Left lung (tissue), 10 donors: ENCODE measurements around the gene ZNF516. TPM values are rescaled to one million over a fixed set of nuclear protein-coding genes. Genes with fewer than 3 reads are reported as not detected.
A peak's percentile ranks its signal among the peaks of the same experiment; 100 is the strongest.

Experiments used
- ATAC-seq: fragments of 200-7000 bp; cut with Tn5 transposase; one replicate; pipeline ENCODE4 v1.9.1; 2020; ENCODE audit warnings: moderate library complexity
- DNase-seq, 4 donors: peaks; one replicate each; pipeline ENCODE4 v3.0.0-alpha.2; 2013 to 2020
- H3K27ac ChIP-seq, 2 donors: fragments of 200-600 bp; sonication (generic) in 1 of 2; one replicate each; pipeline versions ENCODE4 v1.5.0 to v1.8.0; 2020 to 2021
- H3K27me3 ChIP-seq, 2 donors: fragments of 200-600 bp; sonication (generic) in 1 of 2; one replicate each; pipeline versions ENCODE4 v1.5.0 to v1.8.0; 2020 to 2021
- H3K36me3 ChIP-seq, 2 donors: fragments of 200-600 bp; sonication (generic) in 1 of 2; one replicate each; pipeline versions ENCODE4 v1.5.0 to v1.8.0; 2020 to 2021
- H3K4me1 ChIP-seq, 2 donors: fragments of 200-600 bp; one replicate each; pipeline ENCODE4 v1.8.0; 2021
- H3K4me3 ChIP-seq, 2 donors: fragments of 200-600 bp; sonication (generic) in 1 of 2; one replicate each; pipeline versions ENCODE4 v1.5.0 to v1.8.0; 2020 to 2021; ENCODE audit warnings: mild to moderate bottlenecking in 1 of 2
- H3K9me3 ChIP-seq, 2 donors: fragments of 200-600 bp; sonication (generic) in 1 of 2; one replicate each; pipeline versions ENCODE4 v1.5.0 to v1.8.0; 2020 to 2021
- intact Hi-C, 2 donors: fragments of 100-400 bp; cut with DNase I; formaldehyde crosslinking; loops; one replicate each; pipeline versions ENCODE4 v1.11.2 to v1.14.2; 2022
- polyA plus RNA-seq, 6 donors: library from polyadenylated mRNA; unstranded; fragments of 120-200 nt; gene quantifications; one replicate each; pipeline ENCODE4 v1.2.1, GENCODE V29; 2013; ENCODE audit not compliant: insufficient read length in 6 of 6
- total RNA-seq, 2 donors: library from RNA; stranded (reverse); fragmentation: NEBNext Ultra II Directional; extraction: Animal tissue kit (Norgen Biotek cat#: 25700); gene quantifications; one replicate each; pipeline ENCODE4 v1.2.1, GENCODE V29; 2021
- TF ChIP-seq, protein P1 (sequence below), 2 donors: fragments of 200-600 bp; sonication (generic) in 1 of 2; IDR thresholded peaks; one replicate each; pipeline versions ENCODE4 v1.5.0 to v1.8.0; 2021; ENCODE audit warnings: antibody characterized with exemption in 2 of 2
- donor health status: DM: no; HTN: yes; CAD: no.
- donor health status: DM: no; HTN: no; CAD: no.

The ZNF516 gene
- total and polyA plus RNA-seq, 8 donors = 33.9 to 51.2 (median 46.8) TPM

- Histone ChIP-seq H3K4me1 (peaks cover 0 to 9% of the 10 kb centered on the region in 2 donors), H3K4me3 (no peak overlapping the region), H3K36me3 (peaks cover 0 to 43% of the 10 kb centered on the region in 2 donors), H3K27ac (no peak overlapping the region), H3K9me3 (no peaks in the 10 kb centered on the region), H3K27me3 (no peaks in the 10 kb centered on the region)
- TF ChIP-seq, protein P1, sequence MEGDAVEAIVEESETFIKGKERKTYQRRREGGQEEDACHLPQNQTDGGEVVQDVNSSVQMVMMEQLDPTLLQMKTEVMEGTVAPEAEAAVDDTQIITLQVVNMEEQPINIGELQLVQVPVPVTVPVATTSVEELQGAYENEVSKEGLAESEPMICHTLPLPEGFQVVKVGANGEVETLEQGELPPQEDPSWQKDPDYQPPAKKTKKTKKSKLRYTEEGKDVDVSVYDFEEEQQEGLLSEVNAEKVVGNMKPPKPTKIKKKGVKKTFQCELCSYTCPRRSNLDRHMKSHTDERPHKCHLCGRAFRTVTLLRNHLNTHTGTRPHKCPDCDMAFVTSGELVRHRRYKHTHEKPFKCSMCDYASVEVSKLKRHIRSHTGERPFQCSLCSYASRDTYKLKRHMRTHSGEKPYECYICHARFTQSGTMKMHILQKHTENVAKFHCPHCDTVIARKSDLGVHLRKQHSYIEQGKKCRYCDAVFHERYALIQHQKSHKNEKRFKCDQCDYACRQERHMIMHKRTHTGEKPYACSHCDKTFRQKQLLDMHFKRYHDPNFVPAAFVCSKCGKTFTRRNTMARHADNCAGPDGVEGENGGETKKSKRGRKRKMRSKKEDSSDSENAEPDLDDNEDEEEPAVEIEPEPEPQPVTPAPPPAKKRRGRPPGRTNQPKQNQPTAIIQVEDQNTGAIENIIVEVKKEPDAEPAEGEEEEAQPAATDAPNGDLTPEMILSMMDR (IDR thresholded peaks at IDR 0.05) = no peak
- ATAC-seq = no peak
- DNase-seq = no peak
- intact Hi-C loops = no loop called here
Measured at GRCh38 chr18:76370201-76370600, 124.8 kb downstream of the ZNF516 start.

DNA sequence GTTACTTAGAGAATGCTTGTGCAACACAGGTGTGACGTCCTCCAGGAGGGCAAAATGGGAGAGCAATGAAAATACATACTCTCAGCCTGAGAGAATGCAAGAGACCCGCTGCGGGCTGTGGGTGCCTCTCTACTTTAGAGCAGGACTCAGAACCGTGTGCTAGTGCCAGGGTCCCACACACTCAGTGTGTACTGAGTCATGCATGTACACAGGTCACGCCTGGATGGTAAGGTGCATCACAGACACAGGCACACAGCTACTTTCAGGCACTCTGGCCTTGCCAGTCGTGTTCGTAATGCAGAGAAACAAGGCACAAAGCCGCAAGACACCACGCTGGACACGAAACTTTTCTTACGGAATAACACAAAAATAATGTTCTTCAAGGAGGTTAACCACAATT, 125.3 kb downstream of the ZNF516 start:
- H3K9me3 ChIP-seq = no peaks in the 10 kb centered on the region
- peaks cover 0 to 43% of the 10 kb centered on the region in 2 donors for H3K36me3 ChIP-seq
- TF ChIP-seq, protein P1 (IDR thresholded peaks at IDR 0.05) = no peak
- H3K4me1 ChIP-seq = peaks cover 0 to 5% of the 10 kb centered on the region in 2 donors
- H3K27ac ChIP-seq = no peak overlapping the region
- no peak overlapping the region for H3K4me3 ChIP-seq
- H3K27me3 ChIP-seq = no peaks in the 10 kb centered on the region
- DNase-seq (no peak), ATAC-seq (no peak)
- intact Hi-C loops = no loop called here

DNA sequence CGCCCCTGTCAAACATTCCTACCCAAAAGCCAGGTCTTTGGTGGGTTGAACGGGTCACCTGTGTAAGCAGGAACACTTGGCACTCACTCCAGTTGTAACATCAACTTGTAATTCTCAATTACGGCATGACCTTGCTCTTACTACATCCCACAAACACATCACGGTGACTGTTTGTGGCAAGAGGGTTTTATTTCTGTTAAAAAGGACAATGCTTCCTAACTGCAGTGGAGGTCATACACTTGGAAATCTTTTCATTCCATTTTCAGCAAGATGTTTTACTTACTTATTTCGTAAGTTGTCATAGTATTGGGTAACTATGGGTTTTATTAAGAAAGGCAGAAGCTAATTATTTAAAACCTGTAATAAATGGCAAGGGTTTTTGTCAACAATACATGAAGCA, 126.1 kb downstream of the ZNF516 start:
- no peak overlapping the region for H3K4me3 ChIP-seq
- TF ChIP-seq, protein P1 (IDR thresholded peaks at IDR 0.05) = no peak
- H3K9me3 ChIP-seq = no peaks in the 10 kb centered on the region
- H3K27me3 ChIP-seq = no peaks in the 10 kb centered on the region
- DNase-seq (no peak), ATAC-seq (peak; percentile 22)
- H3K4me1 ChIP-seq = no peaks in the 10 kb centered on the region
- no peak overlapping the region for H3K27ac ChIP-seq
- peaks cover 0 to 47% of the 10 kb centered on the region in 2 donors for H3K36me3 ChIP-seq
- intact Hi-C loops = no loop called here

DNA sequence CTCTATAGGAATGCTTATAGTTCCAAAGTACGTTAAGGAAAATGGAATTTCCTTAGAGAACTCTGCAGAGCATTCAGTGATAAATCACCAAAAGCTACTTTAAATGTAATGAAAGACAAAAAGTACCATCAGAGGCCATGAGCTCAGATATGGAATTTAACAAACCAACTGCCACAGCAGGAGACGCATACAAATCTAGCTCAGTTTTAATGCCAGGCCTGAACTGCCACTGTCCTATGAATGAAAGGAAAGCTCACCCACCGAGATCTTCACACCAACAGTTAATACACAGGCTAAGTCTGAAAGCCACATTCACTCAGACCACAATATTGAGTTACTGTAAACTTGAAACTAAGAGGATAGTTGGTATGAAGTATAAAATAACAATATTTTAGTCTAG, 126.8 kb downstream of the ZNF516 start:
- H3K4me1 ChIP-seq = no peaks in the 10 kb centered on the region
- intact Hi-C loops = no loop called here
- no peak for DNase-seq
- H3K4me3 ChIP-seq = no peak overlapping the region
- no peaks in the 10 kb centered on the region for H3K9me3 ChIP-seq
- H3K27ac ChIP-seq = no peak overlapping the region
- no peak for ATAC-seq
- H3K27me3 ChIP-seq = no peaks in the 10 kb centered on the region
- TF ChIP-seq, protein P1 (IDR thresholded peaks at IDR 0.05) = no peak
- peaks cover 0 to 54% of the 10 kb centered on the region in 2 donors for H3K36me3 ChIP-seq

DNA sequence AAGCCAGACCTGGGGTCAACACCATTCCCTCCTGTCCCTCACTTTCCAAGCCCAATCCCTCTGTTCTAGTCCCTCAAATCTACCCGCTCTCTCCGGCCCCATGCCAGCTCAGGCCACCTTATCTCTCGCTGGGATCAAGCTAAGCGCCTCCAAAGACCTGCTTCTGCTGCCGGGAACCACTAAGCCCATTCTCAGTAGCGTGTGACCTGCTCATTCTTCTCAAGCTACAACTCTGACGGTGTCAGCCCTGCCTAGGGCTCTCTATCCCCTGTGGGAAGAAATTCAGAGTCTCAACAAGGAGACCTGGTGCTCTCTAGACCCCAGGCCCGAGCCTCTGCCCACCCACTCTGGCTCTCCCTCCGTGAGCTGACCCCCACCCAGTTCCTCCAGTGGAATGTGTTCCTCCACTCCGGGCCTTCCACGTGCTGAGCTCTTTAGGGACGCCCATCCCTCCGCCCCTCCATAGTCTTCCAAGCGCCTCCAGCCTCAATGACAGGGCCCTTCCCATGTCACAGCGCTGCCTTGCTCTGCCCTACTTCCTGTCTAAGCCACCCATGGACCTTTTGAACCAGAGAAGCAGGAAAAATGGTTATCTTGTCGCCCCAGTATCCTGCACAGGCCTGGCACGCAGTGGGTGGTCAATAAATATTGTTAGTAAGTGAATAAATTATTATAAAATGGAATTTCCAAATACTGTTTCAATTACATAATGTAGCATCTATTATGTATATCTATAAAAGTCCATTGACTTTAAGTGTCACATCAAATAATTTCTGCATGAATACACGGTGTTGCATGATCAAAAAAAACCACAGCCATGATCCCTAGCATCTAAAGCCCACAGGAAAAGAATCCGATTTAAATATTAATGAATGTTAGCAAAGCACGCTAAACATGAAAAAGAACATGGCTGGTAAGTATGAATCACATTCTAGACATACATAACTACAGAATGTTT, 127.6 kb downstream of the ZNF516 start:
- H3K9me3 ChIP-seq = no peaks in the 10 kb centered on the region
- TF ChIP-seq, protein P1 (IDR thresholded peaks at IDR 0.05) = no peak
- no peaks in the 10 kb centered on the region for H3K27me3 ChIP-seq
- H3K36me3 ChIP-seq = peaks cover 0 to 60% of the 10 kb centered on the region in 2 donors
- intact Hi-C loops = no loop called here
- no peak overlapping the region for H3K4me3 ChIP-seq
- ATAC-seq (no peak), DNase-seq (no peak)
- no peak overlapping the region for H3K27ac ChIP-seq
- no peaks in the 10 kb centered on the region for H3K4me1 ChIP-seq
